Activated CD4-positive, alpha-beta T cell treated with anti-CD3 and anti-CD28 coated beads, Interleukin-2, amount 10 ng/mL, durations not matched to agents 24 days and 14 days (primary cell): ENCODE results near the gene CENPS. TPM values are rescaled to one million over a fixed set of nuclear protein-coding genes. Genes with fewer than 3 reads are reported as not detected.

Experiments used
- DNase-seq: peaks from one replicate; pipeline ENCODE4 v3.0.0; 2022
- H3K27ac Mint-ChIP-seq: one replicate; pipeline ENCODE4 v1.8.0; 2022; ENCODE audit warnings: mild to moderate bottlenecking, mixed read lengths
- H3K27me3 Mint-ChIP-seq: one replicate; pipeline ENCODE4 v1.8.0; 2022; ENCODE audit warnings: mixed read lengths
- H3K36me3 Mint-ChIP-seq: one replicate; pipeline ENCODE4 v1.8.0; 2022; ENCODE audit warnings: low read depth, mild to moderate bottlenecking, mixed read lengths
- H3K4me1 Mint-ChIP-seq: one replicate; pipeline ENCODE4 v1.8.0; 2021; ENCODE audit warnings: mixed read lengths
- H3K4me3 Mint-ChIP-seq: one replicate; pipeline ENCODE4 v1.8.0; 2022; ENCODE audit warnings: mild to moderate bottlenecking, moderate library complexity, mixed read lengths
- H3K9me3 Mint-ChIP-seq: one replicate; pipeline ENCODE4 v1.8.0; 2021; ENCODE audit warnings: mixed read lengths
- intact Hi-C: fragments of 100-400 bp; cut with micrococcal nuclease; formaldehyde crosslinking; loops from one replicate; pipeline ENCODE4 v1.15.1; 2023
- total RNA-seq: library from RNA; stranded (reverse); gene quantifications from 2 replicates; pipeline ENCODE4 v1.2.3, GENCODE V29; 2022

CENPS gene
- total RNA-seq, 1 donor from 2014 or later: 25.1 TPM

- H3K4me3 Mint-ChIP-seq: peak overlapping the region; percentile 95
- peaks cover 2% of the 10 kb centered on the region for H3K36me3 Mint-ChIP-seq
- H3K4me1 Mint-ChIP-seq: peaks cover 18% of the 10 kb centered on the region
- intact Hi-C loops: loop anchor here (1.0 to 5.0 kb wide), 5 partner anchors 32 to 487 kb away; partner anchors contain the start of genes DFFA, LZIC and NMNAT1
- peak overlapping the region; percentile 98 for H3K27ac Mint-ChIP-seq
- no peaks in the 10 kb centered on the region for H3K9me3 Mint-ChIP-seq
- H3K27me3 Mint-ChIP-seq: no peaks in the 10 kb centered on the region
- DNase-seq: no peak
These were observed 391 bp upstream of the CENPS start for GRCh38 chr1:10429868-10430215.

- peaks cover 2% of the 10 kb centered on the region for H3K36me3 Mint-ChIP-seq
- DNase-seq: peak; percentile 75
- no peaks in the 10 kb centered on the region for H3K9me3 Mint-ChIP-seq
- no peaks in the 10 kb centered on the region for H3K27me3 Mint-ChIP-seq
- intact Hi-C loops: loop anchor here (5.0 kb wide), 1 partner anchor 436 kb away; no protein-coding TSS in a partner anchor
- peak overlapping the region; percentile 95 for H3K4me3 Mint-ChIP-seq
- H3K27ac Mint-ChIP-seq: peak overlapping the region; percentile 98
- H3K4me1 Mint-ChIP-seq: peaks cover 18% of the 10 kb centered on the region
These were observed 967 bp downstream of the CENPS start for GRCh38 chr1:10431070-10431730.

- Mint-ChIP-seq H3K4me3 (no peak overlapping the region), H3K36me3 (peaks cover 2% of the 10 kb centered on the region), H3K4me1 (peaks cover 16% of the 10 kb centered on the region), H3K9me3 (no peaks in the 10 kb centered on the region), H3K27me3 (no peaks in the 10 kb centered on the region), H3K27ac (no peak overlapping the region)
- DNase-seq: no peak
- intact Hi-C loops: loop anchor here (5.0 kb wide), 1 partner anchor 434 kb away; no protein-coding TSS in a partner anchor
These were observed 2.9 kb downstream of the CENPS start for GRCh38 chr1:10432910-10433700.

GRCh38 chr1:10433790-10434189 lies 3.6 kb downstream of the CENPS start:
- Mint-ChIP-seq H3K27ac (no peak overlapping the region), H3K9me3 (no peaks in the 10 kb centered on the region), H3K4me1 (peaks cover 16% of the 10 kb centered on the region), H3K4me3 (no peak overlapping the region), H3K36me3 (peaks cover 2% of the 10 kb centered on the region), H3K27me3 (no peaks in the 10 kb centered on the region)
- intact Hi-C loops: loop anchor here (5.0 kb wide), 1 partner anchor 434 kb away; no protein-coding TSS in a partner anchor
- no peak for DNase-seq

- H3K27ac Mint-ChIP-seq: no peak overlapping the region
- H3K36me3 Mint-ChIP-seq: peaks cover 2% of the 10 kb centered on the region
- H3K4me3 Mint-ChIP-seq: no peak overlapping the region
- peaks cover 16% of the 10 kb centered on the region for H3K4me1 Mint-ChIP-seq
- no peaks in the 10 kb centered on the region for H3K9me3 Mint-ChIP-seq
- DNase-seq: no peak
- intact Hi-C loops: loop anchor here (5.0 kb wide), 1 partner anchor 433 kb away; no protein-coding TSS in a partner anchor
- no peaks in the 10 kb centered on the region for H3K27me3 Mint-ChIP-seq
These were observed 4.4 kb downstream of the CENPS start for GRCh38 chr1:10434590-10434989.

GRCh38 chr1:10437052-10437451 lies 6.8 kb downstream of the CENPS start:
- Mint-ChIP-seq H3K9me3 (no peaks in the 10 kb centered on the region), H3K27me3 (no peaks in the 10 kb centered on the region), H3K36me3 (no peaks in the 10 kb centered on the region), H3K27ac (no peak overlapping the region), H3K4me3 (no peak overlapping the region), H3K4me1 (peaks cover 1% of the 10 kb centered on the region)
- DNase-seq: no peak
- intact Hi-C loops: no loop called here

GRCh38 chr1:10438677-10439163 lies 8.5 kb downstream of the CENPS start:
- no peaks in the 10 kb centered on the region for H3K9me3 Mint-ChIP-seq
- DNase-seq: no peak
- no peak overlapping the region for H3K27ac Mint-ChIP-seq
- no peaks in the 10 kb centered on the region for H3K27me3 Mint-ChIP-seq
- no peak overlapping the region for H3K4me3 Mint-ChIP-seq
- intact Hi-C loops: no loop called here
- H3K4me1 Mint-ChIP-seq: no peaks in the 10 kb centered on the region
- H3K36me3 Mint-ChIP-seq: no peaks in the 10 kb centered on the region

- H3K27me3 Mint-ChIP-seq: no peaks in the 10 kb centered on the region
- H3K27ac Mint-ChIP-seq: no peak overlapping the region
- intact Hi-C loops: no loop called here
- H3K4me3 Mint-ChIP-seq: no peak overlapping the region
- DNase-seq: no peak
- H3K9me3 Mint-ChIP-seq: no peaks in the 10 kb centered on the region
- no peaks in the 10 kb centered on the region for H3K36me3 Mint-ChIP-seq
- H3K4me1 Mint-ChIP-seq: no peaks in the 10 kb centered on the region
These were observed 10.1 kb downstream of the CENPS start for GRCh38 chr1:10440305-10440704.

GRCh38 chr1:10440794-10441193 lies 10.6 kb downstream of the CENPS start:
- Mint-ChIP-seq H3K27me3 (no peaks in the 10 kb centered on the region), H3K27ac (no peak overlapping the region), H3K9me3 (no peaks in the 10 kb centered on the region), H3K4me3 (no peak overlapping the region), H3K4me1 (no peaks in the 10 kb centered on the region), H3K36me3 (no peaks in the 10 kb centered on the region)
- no peak for DNase-seq
- intact Hi-C loops: no loop called here

- Mint-ChIP-seq H3K4me1 (peaks cover 2% of the 10 kb centered on the region), H3K9me3 (no peaks in the 10 kb centered on the region), H3K4me3 (no peak overlapping the region), H3K27me3 (no peaks in the 10 kb centered on the region), H3K36me3 (no peaks in the 10 kb centered on the region), H3K27ac (no peak overlapping the region)
- no peak for DNase-seq
- intact Hi-C loops: no loop called here
These were observed 14.0 kb downstream of the CENPS start for GRCh38 chr1:10444248-10444647.

- Mint-ChIP-seq H3K27ac (no peak overlapping the region), H3K4me3 (no peak overlapping the region), H3K27me3 (no peaks in the 10 kb centered on the region), H3K4me1 (peaks cover 2% of the 10 kb centered on the region), H3K9me3 (no peaks in the 10 kb centered on the region), H3K36me3 (no peaks in the 10 kb centered on the region)
- DNase-seq: no peak
- intact Hi-C loops: no loop called here
These were observed 14.7 kb downstream of the CENPS start for GRCh38 chr1:10444795-10445397.

- H3K27me3 Mint-ChIP-seq: peaks cover 5% of the 10 kb centered on the region
- H3K27ac Mint-ChIP-seq: no peak overlapping the region
- no peaks in the 10 kb centered on the region for H3K36me3 Mint-ChIP-seq
- intact Hi-C loops: no loop called here
- no peak for DNase-seq
- H3K9me3 Mint-ChIP-seq: no peaks in the 10 kb centered on the region
- no peak overlapping the region for H3K4me3 Mint-ChIP-seq
- H3K4me1 Mint-ChIP-seq: peaks cover 5% of the 10 kb centered on the region
These were observed 16.7 kb downstream of the CENPS start for GRCh38 chr1:10446790-10447422.

- Mint-ChIP-seq H3K4me3 (no peak within 1 kb of the TSS), H3K36me3 (peaks cover 2% of the 10 kb centered on the region), H3K4me1 (peaks cover 5% of the 10 kb centered on the region), H3K27ac (no peak within 1 kb of the TSS), H3K9me3 (no peaks in the 10 kb centered on the region), H3K27me3 (peaks cover 5% of the 10 kb centered on the region)
- DNase-seq: no peak
- intact Hi-C loops: no loop called here
These were observed 19.5 kb downstream of the CENPS start, which contains the start of gene CORT for GRCh38 chr1:10449751-10450150. Gene CORT (plus strand): TSS chr1:10450031. CDS start chr1:10450224, 193 bp downstream.
